ENCODE results near the gene CAT.

Gene CAT

DNA sequence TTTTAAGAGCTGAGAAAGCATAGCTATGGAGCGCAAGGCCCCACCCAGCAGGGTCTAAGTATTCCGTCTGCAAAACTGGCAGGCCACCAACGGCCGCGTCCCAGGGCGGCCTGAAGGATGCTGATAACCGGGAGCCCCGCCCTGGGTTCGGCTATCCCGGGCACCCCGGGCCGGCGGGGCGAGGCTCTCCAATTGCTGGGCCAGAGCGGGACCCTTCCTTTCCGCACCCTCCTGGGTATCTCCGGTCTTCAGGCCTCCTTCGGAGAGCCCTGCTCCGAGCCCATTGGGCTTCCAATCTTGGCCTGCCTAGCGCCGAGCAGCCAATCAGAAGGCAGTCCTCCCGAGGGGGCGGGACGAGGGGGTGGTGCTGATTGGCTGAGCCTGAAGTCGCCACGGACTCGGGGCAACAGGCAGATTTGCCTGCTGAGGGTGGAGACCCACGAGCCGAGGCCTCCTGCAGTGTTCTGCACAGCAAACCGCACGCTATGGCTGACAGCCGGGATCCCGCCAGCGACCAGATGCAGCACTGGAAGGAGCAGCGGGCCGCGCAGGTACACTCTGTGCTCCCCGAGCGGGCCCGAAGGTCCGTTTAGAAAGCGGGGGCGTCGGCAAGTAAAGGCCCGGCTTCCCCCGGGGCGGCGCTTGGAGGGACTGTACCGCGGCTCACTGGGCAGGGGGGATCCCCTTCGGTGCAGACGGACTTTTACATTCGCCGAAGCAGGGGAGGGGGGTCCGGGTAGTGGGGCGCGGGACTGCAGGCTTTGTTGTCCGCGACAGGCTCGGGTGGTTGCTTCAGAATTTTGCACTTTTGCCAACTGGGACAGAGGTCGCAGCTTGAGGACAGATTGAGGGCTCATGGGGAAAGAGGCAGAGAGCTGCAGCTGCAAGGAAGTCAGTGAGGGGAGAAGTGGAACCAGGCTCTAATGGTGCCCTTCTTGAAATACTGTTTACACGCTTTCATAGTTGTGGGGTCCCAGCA lies at the start of gene CAT:
TSS of gene CAT (plus strand) at position 406 of the 979 bp plus-strand sequence. CDS start at position 486, 80 bp downstream.
- H3K9me3 Mint-ChIP-seq: no peaks in the 10 kb centered on the region
- peak within 1 kb of the TSS; percentile 90 for H3K27ac Mint-ChIP-seq
- DNase-seq (ENCODE audit: low spot score in 2 of 2) (peak; percentile 94 to 96), ATAC-seq (ENCODE audit: low read depth) (peak; percentile 93)
- H3K4me3 Mint-ChIP-seq: peak within 1 kb of the TSS; percentile 90
- no peaks in the 10 kb centered on the region for H3K27me3 Mint-ChIP-seq
- no peaks in the 10 kb centered on the region for H3K36me3 Mint-ChIP-seq
- H3K4me1 Mint-ChIP-seq: peaks cover 23% of the 10 kb centered on the region

DNA sequence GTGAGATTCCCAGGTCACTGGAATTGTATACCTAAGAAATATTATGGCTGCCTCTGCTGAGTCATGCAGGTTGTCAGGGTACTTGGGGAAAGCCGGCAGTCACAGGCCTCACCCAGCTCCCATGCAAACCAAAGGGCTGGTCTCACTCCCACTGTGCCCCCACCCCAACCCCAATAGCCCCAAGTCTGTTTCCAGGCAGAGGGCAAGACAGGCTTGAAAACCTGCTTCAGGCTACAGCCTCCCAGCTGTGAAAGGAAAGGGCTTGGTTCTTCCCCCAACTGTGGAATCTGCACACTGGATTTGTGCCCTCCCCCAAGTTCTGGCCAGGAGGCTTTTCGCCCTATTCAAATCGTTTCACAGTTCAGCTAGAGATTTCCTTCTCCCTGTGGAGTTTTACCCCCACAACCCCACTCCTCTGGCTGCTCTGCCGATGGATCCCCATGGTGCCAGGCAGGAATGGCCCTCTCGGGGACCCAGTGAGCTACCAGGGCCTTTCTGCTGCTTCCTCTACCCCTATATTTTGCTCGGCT lies 43.9 kb upstream of the CAT start:
- Mint-ChIP-seq H3K9me3 (peaks cover 12% of the 10 kb centered on the region), H3K36me3 (peaks cover 2% of the 10 kb centered on the region), H3K27ac (no peak overlapping the region), H3K4me3 (no peak overlapping the region), H3K4me1 (no peaks in the 10 kb centered on the region), H3K27me3 (peaks cover 14% of the 10 kb centered on the region)
- DNase-seq (ENCODE audit: low spot score in 2 of 2): no peak
- ATAC-seq (ENCODE audit: low read depth): no peak

DNA sequence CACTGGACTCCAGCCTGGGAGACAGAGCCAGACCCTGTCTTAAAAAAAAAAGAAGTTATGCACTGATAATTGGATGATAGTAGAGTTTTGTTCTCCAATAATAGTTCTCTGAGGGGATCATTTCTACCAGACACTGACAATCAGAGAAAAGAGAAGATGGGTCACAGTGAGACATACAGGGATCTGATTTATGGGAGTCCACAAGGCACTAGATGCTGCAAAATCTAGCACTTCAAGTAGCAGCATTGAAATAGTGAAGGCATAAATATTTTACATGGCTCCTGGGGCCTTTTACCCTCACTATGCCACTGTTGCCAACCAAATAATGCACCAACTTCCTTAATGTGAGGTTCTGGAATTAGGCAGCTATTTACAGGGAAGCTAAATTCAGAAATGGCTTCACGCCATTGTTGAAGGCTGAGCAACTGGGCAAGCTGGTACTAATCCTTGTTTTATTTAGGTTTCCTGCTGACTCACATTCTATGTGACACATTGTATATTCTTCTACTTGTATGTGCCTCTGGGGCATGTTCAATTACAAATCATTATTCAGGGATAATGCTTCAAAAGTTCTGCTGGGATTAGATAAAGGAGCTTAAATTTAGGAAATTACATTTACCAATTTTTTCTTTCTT lies 42.7 kb upstream of the CAT start:
- no peak overlapping the region for H3K27ac Mint-ChIP-seq
- H3K36me3 Mint-ChIP-seq: peaks cover 2% of the 10 kb centered on the region
- DNase-seq (ENCODE audit: low spot score in 2 of 2) (no peak), ATAC-seq (ENCODE audit: low read depth) (no peak)
- H3K4me3 Mint-ChIP-seq: no peak overlapping the region
- H3K4me1 Mint-ChIP-seq: no peaks in the 10 kb centered on the region
- H3K9me3 Mint-ChIP-seq: peaks cover 12% of the 10 kb centered on the region
- H3K27me3 Mint-ChIP-seq: peaks cover 14% of the 10 kb centered on the region

DNA sequence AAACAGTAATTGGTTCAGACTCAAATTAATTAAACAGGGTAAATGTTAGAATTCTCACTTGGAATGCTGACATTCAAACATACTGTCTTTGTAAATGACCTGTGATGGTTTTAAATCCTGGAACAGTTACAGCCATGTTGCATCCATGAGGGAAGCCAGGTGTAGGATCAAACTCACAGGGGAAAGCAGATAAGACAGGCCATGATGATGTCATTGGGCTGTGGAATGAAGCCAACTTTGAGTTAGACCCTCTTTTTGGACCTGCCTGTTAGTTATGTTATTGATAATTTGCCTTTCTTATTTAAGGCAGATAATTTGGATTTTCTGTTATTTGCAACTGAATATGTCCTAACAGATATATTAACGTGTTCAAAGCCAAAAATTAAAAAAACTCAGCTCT lies 41.6 kb upstream of the CAT start:
- Mint-ChIP-seq H3K4me3 (no peak overlapping the region), H3K27me3 (peaks cover 13% of the 10 kb centered on the region), H3K27ac (no peak overlapping the region), H3K9me3 (peaks cover 11% of the 10 kb centered on the region), H3K4me1 (no peaks in the 10 kb centered on the region), H3K36me3 (peaks cover 2% of the 10 kb centered on the region)
- ATAC-seq (ENCODE audit: low read depth) (no peak), DNase-seq (ENCODE audit: low spot score in 2 of 2) (no peak)

DNA sequence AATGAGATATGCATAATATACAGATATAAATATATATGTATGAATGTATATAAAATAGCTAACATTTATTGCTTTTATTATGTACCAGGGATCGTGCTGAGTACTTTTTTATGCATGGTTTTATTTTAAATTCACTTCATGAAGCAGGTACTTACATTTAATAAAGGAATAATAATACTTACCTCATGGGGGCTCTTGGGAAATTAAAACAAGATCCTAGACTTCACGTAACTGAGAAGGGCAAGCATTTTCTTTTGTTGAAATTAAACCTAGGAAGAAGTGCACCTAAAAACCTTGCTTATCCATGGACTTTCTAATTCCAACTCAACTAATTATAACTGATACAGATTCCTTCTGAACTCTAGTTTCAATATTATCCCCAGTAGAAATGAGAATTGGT lies 40.9 kb upstream of the CAT start:
- no peaks in the 10 kb centered on the region for H3K4me1 Mint-ChIP-seq
- no peak overlapping the region for H3K27ac Mint-ChIP-seq
- H3K4me3 Mint-ChIP-seq: no peak overlapping the region
- peaks cover 13% of the 10 kb centered on the region for H3K27me3 Mint-ChIP-seq
- ATAC-seq (ENCODE audit: low read depth) (no peak), DNase-seq (ENCODE audit: low spot score in 2 of 2) (no peak)
- H3K9me3 Mint-ChIP-seq: peaks cover 8% of the 10 kb centered on the region
- H3K36me3 Mint-ChIP-seq: peaks cover 2% of the 10 kb centered on the region

DNA sequence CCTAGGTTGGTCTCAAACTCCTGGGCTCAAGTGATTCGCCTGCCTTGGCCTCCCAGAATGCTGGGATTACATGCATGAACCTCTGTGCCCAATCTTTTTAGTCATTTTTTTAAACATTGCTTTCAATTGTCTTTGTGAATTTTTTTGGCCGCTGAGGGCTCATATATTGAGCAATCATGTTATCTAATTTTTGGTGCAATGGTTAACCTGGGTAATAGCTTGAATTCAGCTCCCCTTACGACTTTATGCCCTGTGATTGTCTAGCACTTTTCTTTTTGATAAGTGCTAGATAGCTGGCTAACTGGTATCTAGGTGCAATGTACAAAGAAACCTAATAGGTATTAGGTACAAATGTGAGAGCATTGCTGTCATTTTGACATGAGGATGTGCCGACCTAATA lies 35.3 kb upstream of the CAT start:
- Mint-ChIP-seq H3K27ac (no peak overlapping the region), H3K36me3 (peaks cover 5% of the 10 kb centered on the region), H3K9me3 (peaks cover 1% of the 10 kb centered on the region), H3K4me3 (no peak overlapping the region), H3K27me3 (peaks cover 14% of the 10 kb centered on the region), H3K4me1 (peaks cover 10% of the 10 kb centered on the region)
- DNase-seq (ENCODE audit: low spot score in 2 of 2) (no peak), ATAC-seq (ENCODE audit: low read depth) (no peak)

DNA sequence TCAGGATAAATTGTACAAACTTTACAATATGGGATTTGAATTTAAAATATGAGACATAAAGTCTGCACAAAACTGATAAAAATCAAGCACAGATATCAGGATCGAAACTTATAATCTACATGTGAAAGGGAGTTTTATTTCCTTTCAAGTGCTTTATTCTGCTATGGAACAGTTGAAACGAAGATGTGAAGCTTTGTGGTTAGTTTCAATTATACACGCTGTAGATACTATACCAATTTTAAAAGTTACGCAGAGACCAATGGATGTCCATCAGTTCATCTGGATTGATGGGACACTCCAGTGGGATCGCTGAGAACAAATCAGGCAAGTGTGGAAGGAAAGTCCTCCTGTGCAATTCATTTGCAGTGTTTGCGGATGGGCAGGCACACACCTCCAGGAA lies 34.5 kb upstream of the CAT start:
- H3K27ac Mint-ChIP-seq: no peak overlapping the region
- ATAC-seq (ENCODE audit: low read depth): no peak
- no peak overlapping the region for H3K4me3 Mint-ChIP-seq
- H3K4me1 Mint-ChIP-seq: peaks cover 10% of the 10 kb centered on the region
- H3K9me3 Mint-ChIP-seq: peaks cover 1% of the 10 kb centered on the region
- no peak for DNase-seq (ENCODE audit: low spot score in 2 of 2)
- H3K27me3 Mint-ChIP-seq: peaks cover 18% of the 10 kb centered on the region
- H3K36me3 Mint-ChIP-seq: peaks cover 5% of the 10 kb centered on the region

DNA sequence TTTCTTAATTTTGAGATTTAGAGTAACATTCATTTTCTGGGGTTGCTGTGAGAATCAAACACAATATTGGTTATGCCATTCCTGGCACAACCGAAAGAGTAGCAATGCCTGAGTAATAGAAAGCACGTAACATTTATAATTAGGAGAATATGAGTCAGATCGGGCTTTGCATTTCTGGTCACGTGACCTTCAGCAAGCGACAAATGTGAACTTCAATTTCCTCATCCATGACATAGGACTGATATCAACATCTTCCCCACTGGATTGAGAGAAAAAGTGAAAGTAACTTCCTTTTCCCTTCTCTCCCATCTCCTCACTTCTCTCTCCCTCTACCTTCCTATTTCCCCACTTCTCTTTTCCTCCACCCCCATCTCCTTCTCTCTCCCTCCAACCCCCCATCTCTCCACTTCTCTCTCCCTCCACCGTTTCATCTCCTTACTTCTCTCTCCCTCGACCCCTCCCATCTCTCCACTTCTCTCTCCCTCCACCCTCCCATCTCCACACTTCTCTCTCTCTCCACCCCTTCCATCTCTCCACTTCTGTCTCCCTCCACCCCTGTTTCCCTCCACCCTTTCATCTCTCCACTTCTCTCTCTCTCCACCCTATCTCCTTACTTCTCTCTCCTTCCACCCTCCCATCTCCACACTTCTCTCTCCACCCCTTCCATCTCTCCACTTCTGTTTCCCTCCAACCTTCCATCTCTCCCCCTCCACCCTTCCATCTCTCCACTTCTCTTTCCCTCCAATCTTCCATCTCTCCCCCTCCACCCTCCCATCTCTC lies 33.5 kb upstream of the CAT start:
- peaks cover 22% of the 10 kb centered on the region for H3K27me3 Mint-ChIP-seq
- peaks cover 10% of the 10 kb centered on the region for H3K4me1 Mint-ChIP-seq
- no peak for ATAC-seq (ENCODE audit: low read depth)
- no peak for DNase-seq (ENCODE audit: low spot score in 2 of 2)
- H3K27ac Mint-ChIP-seq: no peak overlapping the region
- H3K36me3 Mint-ChIP-seq: peaks cover 5% of the 10 kb centered on the region
- peak overlapping the region; percentile 61 for H3K4me3 Mint-ChIP-seq
- H3K9me3 Mint-ChIP-seq: peaks cover 1% of the 10 kb centered on the region

DNA sequence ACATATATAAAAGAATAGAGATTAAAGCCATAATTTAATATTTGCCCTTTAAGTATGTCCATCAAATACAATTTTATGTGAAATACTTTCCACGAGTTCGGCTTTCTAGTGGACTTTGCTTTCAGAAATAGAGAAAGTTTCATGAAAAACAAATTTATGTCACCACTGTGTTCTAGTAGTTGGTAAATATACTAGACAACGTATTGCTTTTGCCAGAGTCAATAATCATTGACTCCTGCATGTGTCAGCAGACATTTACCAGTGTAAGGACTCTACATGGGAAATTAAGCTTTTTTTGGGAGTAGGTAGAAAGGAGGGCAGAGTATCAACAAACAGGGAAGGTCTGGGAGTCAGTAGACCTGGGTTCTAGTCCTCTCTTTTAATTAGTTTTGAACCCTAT lies 32.3 kb upstream of the CAT start:
- peaks cover 10% of the 10 kb centered on the region for H3K4me1 Mint-ChIP-seq
- H3K36me3 Mint-ChIP-seq: peaks cover 5% of the 10 kb centered on the region
- DNase-seq (ENCODE audit: low spot score in 2 of 2) (no peak), ATAC-seq (ENCODE audit: low read depth) (no peak)
- peaks cover 1% of the 10 kb centered on the region for H3K9me3 Mint-ChIP-seq
- no peak overlapping the region for H3K27ac Mint-ChIP-seq
- no peak overlapping the region for H3K4me3 Mint-ChIP-seq
- H3K27me3 Mint-ChIP-seq: peaks cover 22% of the 10 kb centered on the region

DNA sequence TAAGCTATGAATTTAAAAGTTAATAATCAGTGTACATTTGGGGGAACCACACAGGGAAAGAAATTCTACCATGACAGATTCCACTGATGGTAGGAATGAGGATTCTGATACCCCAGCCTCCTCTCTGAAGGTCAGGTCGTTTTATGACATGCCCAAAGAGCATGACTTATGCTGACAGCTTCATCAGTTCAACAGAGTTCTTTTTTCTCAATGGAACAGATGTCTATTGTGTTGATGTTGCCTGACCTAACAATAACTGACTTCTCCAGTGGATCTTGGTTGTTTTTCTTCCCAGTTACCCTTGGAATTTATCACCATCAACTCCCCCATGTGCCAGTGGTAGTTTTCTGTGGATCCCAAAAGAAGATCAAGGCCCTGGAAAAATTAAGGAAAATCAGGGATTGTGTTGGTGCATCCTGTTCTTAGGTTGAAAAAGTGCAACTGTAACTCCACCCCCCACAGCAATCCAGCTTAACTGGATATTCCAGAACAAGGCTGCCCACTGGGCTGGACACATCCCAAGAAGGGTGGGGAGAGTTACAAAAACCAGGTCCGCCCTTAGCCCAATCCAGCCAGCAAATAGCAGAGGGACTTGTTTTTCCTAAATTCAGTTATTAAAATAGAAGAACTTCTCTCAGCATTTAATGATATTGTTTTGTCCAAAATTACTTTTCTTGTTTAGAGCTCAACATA lies 31.5 kb upstream of the CAT start:
- Mint-ChIP-seq H3K4me1 (peaks cover 10% of the 10 kb centered on the region), H3K27ac (no peak overlapping the region), H3K36me3 (peaks cover 5% of the 10 kb centered on the region), H3K9me3 (peaks cover 4% of the 10 kb centered on the region), H3K4me3 (no peak overlapping the region), H3K27me3 (peaks cover 22% of the 10 kb centered on the region)
- DNase-seq (ENCODE audit: low spot score in 2 of 2) (no peak), ATAC-seq (ENCODE audit: low read depth) (no peak)

DNA sequence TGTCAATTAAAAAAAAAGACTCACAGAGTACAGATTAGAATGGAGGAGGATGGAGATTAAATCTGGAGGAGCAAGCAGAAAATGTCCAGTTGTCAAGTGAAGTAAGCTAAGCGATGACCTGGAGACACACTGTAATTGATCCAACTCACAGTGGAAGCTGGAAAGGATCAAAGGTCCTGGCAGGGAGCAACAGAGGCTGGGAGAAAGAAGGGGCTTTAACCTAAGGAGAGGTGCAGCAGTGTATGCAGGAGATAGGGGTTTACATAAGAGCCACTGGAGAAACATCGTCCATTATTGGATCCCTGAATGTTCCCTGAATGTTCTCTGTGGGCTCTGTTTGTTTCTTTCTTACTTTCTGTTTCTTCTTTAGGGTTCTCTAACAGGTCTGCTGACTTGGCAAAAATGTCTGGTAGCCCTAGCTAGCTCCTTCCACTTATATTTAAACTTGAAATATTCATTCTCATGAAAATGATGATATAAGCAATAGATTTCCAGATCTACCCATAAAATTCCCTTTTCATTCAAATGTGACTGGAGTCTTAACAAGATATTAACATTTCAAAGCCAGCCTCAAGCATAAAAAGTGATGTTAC lies 30.1 kb upstream of the CAT start:
- peaks cover 25% of the 10 kb centered on the region for H3K27me3 Mint-ChIP-seq
- peaks cover 12% of the 10 kb centered on the region for H3K9me3 Mint-ChIP-seq
- peaks cover 11% of the 10 kb centered on the region for H3K36me3 Mint-ChIP-seq
- DNase-seq (ENCODE audit: low spot score in 2 of 2) (no peak), ATAC-seq (ENCODE audit: low read depth) (no peak)
- no peak overlapping the region for H3K4me3 Mint-ChIP-seq
- peaks cover 10% of the 10 kb centered on the region for H3K4me1 Mint-ChIP-seq
- H3K27ac Mint-ChIP-seq: no peak overlapping the region

DNA sequence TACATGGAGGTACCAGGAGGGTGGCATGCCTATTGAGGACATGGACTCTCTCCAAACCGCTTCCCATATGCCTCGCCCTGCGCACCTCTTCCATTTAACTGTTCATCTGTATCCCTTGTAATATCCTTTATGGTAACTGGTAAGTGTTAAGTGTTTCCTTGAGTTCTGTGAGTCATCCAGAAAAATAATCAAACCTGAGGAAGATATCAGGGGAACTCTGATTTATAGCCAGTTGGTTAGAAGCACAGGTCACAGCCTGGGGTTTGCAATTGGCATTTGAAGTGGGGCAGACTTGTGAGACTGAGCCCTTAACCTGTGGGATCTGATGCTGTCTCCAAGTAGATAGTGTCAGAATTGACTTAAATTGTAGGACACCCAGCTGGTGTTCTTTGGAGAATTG lies 27.6 kb upstream of the CAT start:
- no peak overlapping the region for H3K27ac Mint-ChIP-seq
- DNase-seq (ENCODE audit: low spot score in 2 of 2) (no peak), ATAC-seq (ENCODE audit: low read depth) (no peak)
- peaks cover 6% of the 10 kb centered on the region for H3K36me3 Mint-ChIP-seq
- no peak overlapping the region for H3K4me3 Mint-ChIP-seq
- H3K9me3 Mint-ChIP-seq: peaks cover 18% of the 10 kb centered on the region
- peaks cover 23% of the 10 kb centered on the region for H3K27me3 Mint-ChIP-seq
- H3K4me1 Mint-ChIP-seq: no peaks in the 10 kb centered on the region

DNA sequence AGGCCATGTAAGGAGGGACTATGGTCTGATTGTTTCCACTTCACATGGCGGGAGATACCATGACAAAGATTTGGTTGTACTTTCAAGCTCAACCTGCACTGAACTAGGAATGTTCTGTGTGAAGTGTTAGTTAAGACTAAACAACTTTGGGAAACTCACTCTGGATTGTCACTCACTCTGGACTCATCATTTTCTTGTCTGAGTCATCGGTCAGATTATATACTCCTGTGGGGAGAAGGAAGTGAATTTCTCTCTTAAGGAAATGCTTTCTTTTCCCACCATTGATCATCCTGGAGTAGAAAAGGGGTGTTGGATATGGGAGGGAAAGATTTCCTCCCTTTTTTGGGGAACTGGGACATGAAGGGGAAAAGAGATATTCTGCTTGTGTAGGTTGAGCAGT lies 26.9 kb upstream of the CAT start:
- DNase-seq (ENCODE audit: low spot score in 2 of 2): no peak
- peaks cover 6% of the 10 kb centered on the region for H3K36me3 Mint-ChIP-seq
- no peak overlapping the region for H3K27ac Mint-ChIP-seq
- no peak overlapping the region for H3K4me3 Mint-ChIP-seq
- H3K9me3 Mint-ChIP-seq: peaks cover 18% of the 10 kb centered on the region
- no peaks in the 10 kb centered on the region for H3K4me1 Mint-ChIP-seq
- ATAC-seq (ENCODE audit: low read depth): no peak
- peaks cover 22% of the 10 kb centered on the region for H3K27me3 Mint-ChIP-seq
